A673 (cell line): ENCODE results near the gene TACC3.

Experiments used
- EZH2 ChIP-seq: fragments of 200-600 bp; sonication (generic); IDR thresholded peaks from 2 replicates; pipeline ENCODE4 v1.6.1; 2017; ENCODE audit warnings: borderline replicate concordance, low read depth, mild to moderate bottlenecking, mixed read lengths, antibody characterized with exemption, low read length; ENCODE audit not compliant: poor library complexity, severe bottlenecking
- TF ChIP-seq, protein P1 (sequence below): fragments of 300-800, 200-600 bp; sonication (generic); conservative IDR thresholded peaks from 2 replicates; pipeline ENCODE4 v1.5.1; 2017; ENCODE audit warnings: low read depth, mild to moderate bottlenecking, antibody characterized with exemption, low read length, moderate library complexity, mixed read lengths

DNA sequence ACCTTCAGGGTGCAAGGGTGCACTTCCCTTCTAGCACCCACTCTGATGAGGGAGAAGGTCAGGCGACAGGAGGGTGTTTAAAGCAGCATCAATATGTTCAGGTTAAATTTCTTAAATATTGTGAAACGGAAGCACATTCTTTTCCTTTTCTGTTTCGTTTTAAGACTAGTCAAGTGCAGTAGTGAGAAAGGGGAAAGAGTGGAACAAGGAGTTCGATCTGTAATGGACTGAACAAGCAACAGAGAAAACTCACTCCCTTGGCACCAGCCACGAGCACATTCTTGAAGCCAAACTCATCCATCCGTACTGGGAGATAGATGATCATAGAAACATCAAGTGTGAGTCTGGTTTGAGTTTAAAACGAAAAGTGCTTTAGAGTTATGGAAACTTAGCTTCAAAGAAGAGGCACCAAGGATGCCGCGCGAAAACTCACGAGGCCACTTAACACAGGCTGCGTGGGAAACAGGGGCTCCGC lies 38.0 kb upstream of the TACC3 start:
- TF ChIP-seq, protein P1, sequence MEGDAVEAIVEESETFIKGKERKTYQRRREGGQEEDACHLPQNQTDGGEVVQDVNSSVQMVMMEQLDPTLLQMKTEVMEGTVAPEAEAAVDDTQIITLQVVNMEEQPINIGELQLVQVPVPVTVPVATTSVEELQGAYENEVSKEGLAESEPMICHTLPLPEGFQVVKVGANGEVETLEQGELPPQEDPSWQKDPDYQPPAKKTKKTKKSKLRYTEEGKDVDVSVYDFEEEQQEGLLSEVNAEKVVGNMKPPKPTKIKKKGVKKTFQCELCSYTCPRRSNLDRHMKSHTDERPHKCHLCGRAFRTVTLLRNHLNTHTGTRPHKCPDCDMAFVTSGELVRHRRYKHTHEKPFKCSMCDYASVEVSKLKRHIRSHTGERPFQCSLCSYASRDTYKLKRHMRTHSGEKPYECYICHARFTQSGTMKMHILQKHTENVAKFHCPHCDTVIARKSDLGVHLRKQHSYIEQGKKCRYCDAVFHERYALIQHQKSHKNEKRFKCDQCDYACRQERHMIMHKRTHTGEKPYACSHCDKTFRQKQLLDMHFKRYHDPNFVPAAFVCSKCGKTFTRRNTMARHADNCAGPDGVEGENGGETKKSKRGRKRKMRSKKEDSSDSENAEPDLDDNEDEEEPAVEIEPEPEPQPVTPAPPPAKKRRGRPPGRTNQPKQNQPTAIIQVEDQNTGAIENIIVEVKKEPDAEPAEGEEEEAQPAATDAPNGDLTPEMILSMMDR = no peak
- no peak for TF ChIP-seq EZH2
